ENCODE measurements around the gene CASP8. TPM values are rescaled to one million over a fixed set of nuclear protein-coding genes. Genes with fewer than 3 reads are reported as not detected.

The CASP8 gene
- total and polyA plus RNA-seq, 5 donors, result 2.6 to 5.4 (median 4.2) TPM

DNA sequence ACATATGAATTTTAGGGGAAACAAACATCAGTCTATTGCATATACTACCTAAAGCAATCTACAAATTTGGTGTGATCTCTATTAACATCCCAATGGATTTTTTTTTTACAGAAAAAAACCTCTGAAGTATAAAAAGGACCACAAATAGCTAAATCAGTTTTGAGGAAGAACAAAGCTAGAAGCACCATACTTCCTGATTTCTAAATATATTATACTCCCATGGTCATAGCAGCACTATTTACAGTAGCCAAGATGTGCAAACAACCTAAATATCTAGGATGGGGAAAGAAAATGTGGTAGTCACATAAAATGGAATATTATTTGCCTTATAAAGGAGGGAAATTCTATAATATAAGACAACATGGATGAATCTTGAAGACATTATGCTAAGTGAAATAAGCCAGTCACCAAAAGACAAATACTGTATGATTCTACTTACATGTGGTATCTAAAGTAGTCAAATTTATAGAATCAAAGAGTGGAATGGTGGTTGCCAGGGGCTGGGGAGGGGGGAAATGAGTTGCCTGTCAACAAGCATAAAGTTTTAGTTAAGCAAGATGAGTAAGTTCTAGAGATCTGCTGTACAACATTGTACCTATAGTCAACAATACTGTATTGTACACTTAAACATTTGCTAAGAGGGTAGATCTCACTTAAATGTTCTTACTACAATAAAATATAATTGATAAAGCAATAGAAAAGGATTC is 17.6 kb upstream of the CASP8 start:
- ATAC-seq (no peak), DNase-seq (no peak)
- Histone ChIP-seq H3K4me3 (ENCODE audit: low read length) (no peak overlapping the region), H3K4me1 (ENCODE audit: control insufficient read depth, insufficient read depth, low read length) (no peaks in the 10 kb centered on the region), H3K27me3 (ENCODE audit: control insufficient read depth, insufficient read depth) (no peaks in the 10 kb centered on the region), H3K27ac (ENCODE audit: low read length) (no peak overlapping the region), H3K9me3 (ENCODE audit: control insufficient read depth, low read length) (no peaks in the 10 kb centered on the region)
- intact Hi-C loops (cut with DNase I), result no loop called here

DNA sequence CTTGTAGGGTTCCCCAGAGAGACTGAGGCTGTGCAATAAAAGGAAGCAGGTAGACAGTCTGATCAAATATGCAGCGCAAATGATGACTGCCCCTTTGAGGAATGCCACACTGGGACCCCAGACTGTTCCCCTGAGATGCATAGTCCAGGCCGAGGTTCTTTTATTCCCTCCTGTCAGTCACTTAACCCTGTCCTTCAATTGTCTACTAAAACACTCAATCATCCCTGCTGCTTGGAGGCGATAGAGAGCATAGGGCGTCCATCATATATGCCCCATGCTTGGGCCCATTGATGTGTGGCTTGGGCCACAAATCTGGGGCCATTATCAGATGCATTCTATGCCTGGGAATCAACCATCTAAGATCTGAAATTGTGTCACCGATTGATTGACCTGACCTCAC is 15.5 kb upstream of the CASP8 start:
- 88% methylated on average over 5 of the region's 5 CpGs for WGBS
- ATAC-seq, result no peak
- intact Hi-C loops (cut with DNase I), result no loop called here
- Histone ChIP-seq H3K4me3 (ENCODE audit: low read length) (no peak overlapping the region), H3K27ac (ENCODE audit: low read length) (no peak overlapping the region), H3K4me1 (ENCODE audit: control insufficient read depth, insufficient read depth, low read length) (no peaks in the 10 kb centered on the region), H3K27me3 (ENCODE audit: control insufficient read depth, insufficient read depth) (no peaks in the 10 kb centered on the region), H3K9me3 (ENCODE audit: control insufficient read depth, low read length) (no peaks in the 10 kb centered on the region)
- DNase-seq, result no peak

DNA sequence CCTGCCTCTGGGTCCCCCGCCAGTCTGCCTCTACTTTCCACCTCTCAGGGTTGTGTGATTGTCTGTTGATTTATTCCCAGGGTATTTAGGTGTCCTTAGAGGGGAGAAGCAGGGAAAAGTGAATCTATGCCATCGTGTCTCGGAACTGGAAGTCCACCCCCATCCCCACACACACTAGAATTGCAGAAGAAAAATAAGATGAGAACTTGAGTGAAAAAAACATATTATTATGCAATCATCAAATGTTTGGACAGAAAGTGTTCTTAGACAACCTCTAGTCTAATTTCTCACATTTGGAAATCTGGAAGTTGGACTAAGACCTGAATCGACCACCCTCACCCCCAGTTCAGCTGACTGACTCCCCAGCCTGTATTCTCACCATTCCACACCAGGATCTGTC is 14.1 kb upstream of the CASP8 start:
- no peak for ATAC-seq
- Histone ChIP-seq H3K9me3 (ENCODE audit: control insufficient read depth, low read length) (no peaks in the 10 kb centered on the region), H3K4me3 (ENCODE audit: low read length) (no peak overlapping the region), H3K4me1 (ENCODE audit: control insufficient read depth, insufficient read depth, low read length) (no peaks in the 10 kb centered on the region), H3K27ac (ENCODE audit: low read length) (no peak overlapping the region), H3K27me3 (ENCODE audit: control insufficient read depth, insufficient read depth) (no peaks in the 10 kb centered on the region)
- intact Hi-C loops (cut with DNase I), result no loop called here
- WGBS, result 56% methylated on average over 4 of the region's 4 CpGs
- no peak for DNase-seq

DNA sequence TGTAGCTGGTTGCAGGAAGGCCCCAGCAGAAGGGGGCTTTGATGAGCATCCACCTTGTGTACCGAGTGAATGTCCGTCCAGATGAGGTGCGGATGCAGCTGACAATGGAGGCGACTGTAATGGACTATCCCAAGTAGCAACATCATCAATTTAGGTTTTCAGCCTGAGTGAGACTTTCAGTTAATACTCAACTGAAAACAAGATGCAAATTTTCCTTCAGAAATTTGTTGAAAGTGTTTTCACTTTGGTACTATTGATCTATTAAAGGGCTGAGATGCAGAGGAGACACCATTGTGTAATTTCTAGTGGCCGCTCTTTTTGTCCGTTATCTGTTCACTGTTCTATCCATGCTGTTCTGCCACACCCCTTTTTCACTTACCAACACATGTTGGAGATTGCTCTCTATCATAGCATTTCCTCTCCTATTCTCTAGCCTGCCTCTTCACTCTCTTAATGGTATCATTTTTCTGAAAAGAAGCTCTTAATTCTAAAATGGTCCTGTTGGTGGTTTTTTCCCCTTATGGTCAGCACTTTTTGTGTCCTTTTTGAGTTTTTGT is 12.0 kb upstream of the CASP8 start:
- Histone ChIP-seq H3K4me3 (ENCODE audit: low read length) (no peak overlapping the region), H3K27me3 (ENCODE audit: control insufficient read depth, insufficient read depth) (no peaks in the 10 kb centered on the region), H3K27ac (ENCODE audit: low read length) (no peak overlapping the region), H3K4me1 (ENCODE audit: control insufficient read depth, insufficient read depth, low read length) (no peaks in the 10 kb centered on the region), H3K9me3 (ENCODE audit: control insufficient read depth, low read length) (no peaks in the 10 kb centered on the region)
- ATAC-seq (no peak), DNase-seq (no peak)
- intact Hi-C loops (cut with DNase I), result no loop called here
- 86% methylated on average over 6 of the region's 6 CpGs for WGBS

DNA sequence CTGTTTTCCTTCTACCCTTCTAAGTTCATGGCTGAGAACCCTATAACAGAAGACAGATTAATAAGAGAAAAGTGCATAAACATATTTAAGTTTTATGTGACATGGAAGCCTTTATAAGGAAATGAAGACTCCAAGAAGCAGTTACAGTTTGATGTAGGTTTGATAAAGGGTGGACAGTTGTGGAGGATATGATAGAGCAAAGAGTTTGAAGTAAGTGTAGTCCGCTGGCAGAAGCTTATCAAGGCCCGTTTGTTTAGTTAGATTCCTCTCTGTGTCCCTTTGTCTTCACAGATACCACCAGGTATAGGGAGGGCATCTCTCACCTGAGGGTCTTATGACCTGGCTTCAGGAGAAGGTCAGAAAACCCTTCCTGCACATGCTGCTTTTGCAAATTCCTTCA is 10.4 kb upstream of the CASP8 start:
- Histone ChIP-seq H3K9me3 (ENCODE audit: control insufficient read depth, low read length) (no peaks in the 10 kb centered on the region), H3K27me3 (ENCODE audit: control insufficient read depth, insufficient read depth) (no peaks in the 10 kb centered on the region), H3K4me3 (ENCODE audit: low read length) (no peak overlapping the region), H3K4me1 (ENCODE audit: control insufficient read depth, insufficient read depth, low read length) (peaks cover 2% of the 10 kb centered on the region), H3K27ac (ENCODE audit: low read length) (no peak overlapping the region)
- no peak for DNase-seq
- ATAC-seq, result no peak
- 80% methylated on average over 2 of the region's 2 CpGs for WGBS
- intact Hi-C loops (cut with DNase I), result no loop called here

DNA sequence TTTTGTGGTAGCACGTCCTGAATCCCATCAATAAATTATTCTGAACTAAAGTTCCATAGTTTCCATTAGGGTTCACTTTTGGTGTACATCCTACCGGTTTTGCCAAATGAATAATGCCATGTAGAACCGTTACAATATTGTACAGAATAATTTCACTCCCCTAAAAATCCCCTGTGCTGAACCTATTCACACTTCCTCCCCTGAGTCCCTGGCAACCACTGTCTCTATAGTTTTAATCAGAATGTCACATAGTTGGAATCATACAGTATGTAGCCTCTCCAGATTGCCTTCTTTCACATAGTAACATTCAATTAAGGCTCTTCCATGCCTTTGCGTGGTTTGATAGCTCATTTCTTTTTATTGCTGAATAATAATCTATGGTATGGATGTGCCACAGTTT is 9.6 kb upstream of the CASP8 start:
- peaks cover 2% of the 10 kb centered on the region for H3K4me1 ChIP-seq (ENCODE audit: control insufficient read depth, insufficient read depth, low read length)
- no peaks in the 10 kb centered on the region for H3K27me3 ChIP-seq (ENCODE audit: control insufficient read depth, insufficient read depth)
- ATAC-seq (no peak), DNase-seq (no peak)
- intact Hi-C loops (cut with DNase I), result no loop called here
- no peaks in the 10 kb centered on the region for H3K9me3 ChIP-seq (ENCODE audit: control insufficient read depth, low read length)
- no peak overlapping the region for H3K27ac ChIP-seq (ENCODE audit: low read length)
- H3K4me3 ChIP-seq (ENCODE audit: low read length), result no peak overlapping the region
- 90% methylated on average over 4 of the region's 4 CpGs for WGBS

DNA sequence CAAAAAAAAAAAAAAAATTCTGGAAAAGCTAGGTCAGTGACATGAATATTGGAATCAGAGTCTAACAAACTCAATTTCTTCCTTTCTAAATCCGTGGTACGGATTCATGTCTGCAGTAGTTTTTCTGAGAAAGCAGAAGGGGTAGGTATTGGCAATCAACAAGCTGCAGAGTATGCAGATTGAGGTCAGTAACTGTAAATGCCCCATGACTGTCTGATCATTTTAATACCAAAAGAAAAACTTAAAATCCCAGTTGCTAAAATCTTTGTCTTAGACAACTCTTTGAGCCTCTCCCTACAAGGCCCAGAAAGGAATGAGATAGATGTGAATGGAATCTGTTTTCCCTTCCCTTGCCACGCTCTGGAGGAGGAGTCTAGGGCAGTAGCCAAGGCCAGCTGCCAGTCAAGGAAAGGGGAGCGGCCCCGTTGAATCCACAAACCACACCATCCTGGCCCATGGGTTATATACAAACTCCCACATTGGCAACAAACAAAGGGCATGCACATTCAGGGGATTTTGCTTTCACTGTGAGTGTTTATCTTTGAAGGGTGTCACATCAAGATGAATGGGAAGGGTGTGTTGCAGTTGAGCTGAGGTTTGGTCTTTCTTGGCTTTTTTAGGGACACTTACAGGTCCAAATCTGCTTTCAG is 6.1 kb upstream of the CASP8 start:
- no peak overlapping the region for H3K27ac ChIP-seq (ENCODE audit: low read length)
- peak; percentile 52 to 54 for ATAC-seq
- intact Hi-C loops (cut with DNase I), result no loop called here

DNA sequence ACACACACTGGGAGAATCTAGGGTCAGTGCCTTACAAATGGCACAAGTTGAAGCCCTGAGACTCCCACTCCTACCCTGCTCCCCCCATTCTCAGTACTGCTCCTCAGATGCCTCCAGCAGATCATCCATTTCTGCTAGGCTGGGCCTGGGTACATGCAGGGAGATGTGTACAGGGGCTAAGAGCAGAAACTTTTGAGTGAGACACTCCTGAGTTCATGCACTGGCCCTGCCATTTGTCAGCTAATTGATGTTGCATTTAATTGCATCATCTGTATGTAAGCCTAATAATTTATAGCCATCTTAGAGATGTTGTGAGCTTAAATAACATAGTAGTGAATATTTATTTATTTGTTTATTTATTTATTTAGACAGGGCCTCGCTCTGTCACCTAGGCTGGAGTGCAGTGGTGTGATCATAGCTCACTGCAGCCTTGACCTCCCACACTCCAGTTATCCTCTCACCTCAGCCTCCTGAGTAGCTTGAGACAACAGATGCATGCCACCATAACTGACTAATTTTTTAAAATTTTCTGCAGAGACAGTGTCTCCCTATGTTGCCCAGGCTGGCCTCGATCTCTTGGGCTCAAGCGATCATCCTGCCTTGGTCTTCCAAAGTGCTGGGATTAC is 4.8 kb upstream of the CASP8 start:
- H3K4me1 ChIP-seq (ENCODE audit: control insufficient read depth, insufficient read depth, low read length), result peaks cover 2% of the 10 kb centered on the region
- 96% methylated on average over 3 of the region's 3 CpGs for WGBS
- DNase-seq (no peak), ATAC-seq (no peak)
- H3K27ac ChIP-seq (ENCODE audit: low read length), result no peak overlapping the region
- intact Hi-C loops (cut with DNase I), result no loop called here
- no peaks in the 10 kb centered on the region for H3K9me3 ChIP-seq (ENCODE audit: control insufficient read depth, low read length)
- H3K4me3 ChIP-seq (ENCODE audit: low read length), result no peak overlapping the region
- H3K27me3 ChIP-seq (ENCODE audit: control insufficient read depth, insufficient read depth), result no peaks in the 10 kb centered on the region

More for the DNA sequence above, 6.1 kb upstream of the CASP8 start:
- Histone ChIP-seq H3K9me3 (ENCODE audit: control insufficient read depth, low read length) (no peaks in the 10 kb centered on the region), H3K4me3 (ENCODE audit: low read length) (no peak overlapping the region), H3K27me3 (ENCODE audit: control insufficient read depth, insufficient read depth) (no peaks in the 10 kb centered on the region), H3K4me1 (ENCODE audit: control insufficient read depth, insufficient read depth, low read length) (peaks cover 2% of the 10 kb centered on the region)
- 48% methylated on average over 5 of the region's 5 CpGs for WGBS
- DNase-seq, result peak in 1 of 3 donors; percentile 64

DNA sequence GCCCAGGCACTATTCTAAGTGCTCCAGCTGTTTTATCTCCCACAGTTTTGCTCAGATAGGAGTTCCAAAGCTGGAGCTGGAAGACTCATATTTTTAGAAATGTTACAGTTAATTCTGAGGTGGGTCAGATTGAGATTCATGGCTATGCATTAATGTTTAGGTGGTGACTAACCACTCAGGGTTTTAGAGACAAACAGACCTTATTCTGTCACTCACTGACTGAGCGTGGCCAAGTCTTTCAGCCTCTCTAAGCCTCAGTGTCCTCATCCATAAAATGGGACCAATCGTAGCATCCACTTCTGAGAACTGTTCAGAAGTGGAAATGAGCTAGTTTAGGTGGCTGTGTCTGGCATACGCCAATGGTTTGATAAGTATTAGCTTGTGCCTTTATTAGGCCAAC is 4.3 kb upstream of the CASP8 start:
- Histone ChIP-seq H3K27me3 (ENCODE audit: control insufficient read depth, insufficient read depth) (no peaks in the 10 kb centered on the region), H3K4me3 (ENCODE audit: low read length) (no peak overlapping the region), H3K27ac (ENCODE audit: low read length) (no peak overlapping the region), H3K4me1 (ENCODE audit: control insufficient read depth, insufficient read depth, low read length) (peaks cover 2% of the 10 kb centered on the region), H3K9me3 (ENCODE audit: control insufficient read depth, low read length) (no peaks in the 10 kb centered on the region)
- intact Hi-C loops (cut with DNase I), result no loop called here
- ATAC-seq (no peak), DNase-seq (no peak)
- WGBS, result 79% methylated on average over 3 of the region's 3 CpGs

DNA sequence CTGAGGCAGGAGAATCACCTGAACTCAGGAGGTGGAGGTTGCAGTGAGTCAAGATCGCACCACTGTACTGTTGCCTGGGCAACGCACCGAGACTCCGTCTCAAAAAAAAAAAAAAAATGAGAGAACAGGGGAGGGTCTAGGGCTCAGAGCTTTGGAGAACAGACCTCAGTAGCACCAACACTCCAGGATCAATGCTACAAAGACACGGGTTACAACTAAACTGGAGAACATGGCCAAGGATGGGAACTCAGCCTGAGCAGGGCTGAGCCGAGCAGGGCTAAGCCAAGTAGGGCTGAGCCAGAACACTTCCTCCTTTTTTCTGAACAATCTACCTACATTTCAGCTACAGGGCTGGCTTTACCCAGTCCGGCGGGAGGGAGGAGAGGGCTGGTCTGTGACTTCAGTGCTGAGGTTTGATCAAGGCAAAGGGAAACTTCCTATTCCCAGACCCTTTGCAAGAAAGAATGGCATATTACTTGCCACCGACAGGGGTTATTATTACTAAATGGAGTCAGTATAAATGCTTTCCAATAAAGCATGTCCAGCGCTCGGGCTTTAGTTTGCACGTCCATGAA is 2.9 kb upstream of the CASP8 start:
- H3K4me3 ChIP-seq (ENCODE audit: low read length), result peak overlapping the region; percentile 96
- H3K4me1 ChIP-seq (ENCODE audit: control insufficient read depth, insufficient read depth, low read length), result peaks cover 2% of the 10 kb centered on the region
- WGBS, result 31% methylated on average over 12 of the region's 12 CpGs
- H3K27me3 ChIP-seq (ENCODE audit: control insufficient read depth, insufficient read depth), result no peaks in the 10 kb centered on the region
- DNase-seq (peak in 2 of 3 donors; percentile 47 to 66), ATAC-seq (peak; percentile 74 to 77)
- no peaks in the 10 kb centered on the region for H3K9me3 ChIP-seq (ENCODE audit: control insufficient read depth, low read length)
- intact Hi-C loops (cut with DNase I), result no loop called here
- peak overlapping the region; percentile 97 for H3K27ac ChIP-seq (ENCODE audit: low read length)

Measured in right cardiac atrium (tissue), 5 donors.